Measurements from ENCODE around the gene INPP5D. TPM values are rescaled to one million over a fixed set of nuclear protein-coding genes. Genes with fewer than 3 reads are reported as not detected.
A peak's percentile ranks its signal among the peaks of the same experiment; 100 is the strongest.
"Not testable (repeated sequence)": the region's sequence is repeated elsewhere in the genome, so short reads cannot be mapped to it uniquely, and the experiment has no call there.

Gene INPP5D
- total RNA-seq, 2 experiments from 2014 or later: 157 to 163 TPM

DNA sequence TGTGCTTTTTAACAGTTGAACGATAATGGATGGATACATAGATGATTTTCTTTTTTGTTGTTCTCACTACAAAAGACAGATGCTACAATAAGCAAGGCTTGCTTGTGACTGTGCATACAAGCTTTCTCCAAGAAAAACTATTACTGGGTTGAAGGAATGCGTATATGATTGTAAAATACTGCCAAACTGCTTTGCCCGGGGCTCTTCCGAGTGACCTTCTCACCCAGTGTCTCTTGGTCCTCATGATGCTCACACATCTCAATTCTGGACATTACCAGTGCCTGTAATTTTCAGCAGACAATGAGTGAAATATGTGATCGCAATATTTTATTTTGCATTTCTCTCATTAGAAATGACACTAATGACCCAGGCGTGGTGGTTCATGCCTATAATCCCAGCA lies 35.9 kb downstream of the INPP5D start:
- Mint-ChIP-seq H3K27me3 (no peaks in the 10 kb centered on the region), H3K36me3 (ENCODE audit: low read depth) (peaks cover 78% of the 10 kb centered on the region), H3K4me1 (peaks cover 61% of the 10 kb centered on the region), H3K27ac (no peak overlapping the region), H3K9me3 (no peaks in the 10 kb centered on the region), H3K4me3 (no peak overlapping the region)
- ChIA-PET CTCF (interaction anchor here (0.7 kb wide), 1 partner anchor 130 kb away, joined by 3 read pairs; no protein-coding TSS in a partner anchor), POLR2A (interaction anchor here (0.6 kb wide), 1 partner anchor 300 kb away, joined by 3 read pairs; no protein-coding TSS in a partner anchor)
- DNase-seq: no peak

- CTCF ChIA-PET: interaction anchor here (0.7 to 2.6 kb wide), 4 partner anchors 16 to 152 kb away, joined by 3 to 9 read pairs (median 3); partner anchors contain the start of genes ATG16L1 and INPP5D
- Mint-ChIP-seq H3K4me3 (no peak overlapping the region), H3K27me3 (no peaks in the 10 kb centered on the region), H3K27ac (no peak overlapping the region), H3K9me3 (no peaks in the 10 kb centered on the region), H3K36me3 (ENCODE audit: low read depth) (peaks cover 69% of the 10 kb centered on the region), H3K4me1 (peaks cover 59% of the 10 kb centered on the region)
- DNase-seq: no peak
- POLR2A ChIA-PET: interaction anchor here (1.9 kb wide), 1 partner anchor 9 kb away, joined by 6 read pairs; no protein-coding TSS in a partner anchor
Measured at GRCh38 chr2:233098618-233099017, 38.5 kb downstream of the INPP5D start.

GRCh38 chr2:233099820-233100191 lies 39.7 kb downstream of the INPP5D start:
- POLR2A ChIA-PET: interaction anchor here (0.9 to 1.9 kb wide), 6 partner anchors 10 to 39 kb away, joined by 3 to 7 read pairs (median 5); partner anchors contain the start of gene INPP5D
- CTCF ChIA-PET: interaction anchor here (2.6 kb wide), 1 partner anchor 151 kb away, joined by 9 read pairs; the partner anchor contains the start of gene ATG16L1
- H3K27ac Mint-ChIP-seq, H3K9me3 Mint-ChIP-seq, DNase-seq, H3K27me3 Mint-ChIP-seq, H3K4me3 Mint-ChIP-seq: not testable (repeated sequence)
- Mint-ChIP-seq H3K4me1 (peaks cover 57% of the 10 kb centered on the region), H3K36me3 (ENCODE audit: low read depth) (peaks cover 67% of the 10 kb centered on the region)

- Mint-ChIP-seq H3K4me3 (no peak overlapping the region), H3K27me3 (no peaks in the 10 kb centered on the region), H3K27ac (peak overlapping the region; percentile 53), H3K4me1 (peaks cover 57% of the 10 kb centered on the region), H3K36me3 (ENCODE audit: low read depth) (peaks cover 70% of the 10 kb centered on the region), H3K9me3 (no peaks in the 10 kb centered on the region)
- POLR2A ChIA-PET: interaction anchor here (0.9 to 2.2 kb wide), 10 partner anchors 11 to 66 kb away, joined by 3 to 7 read pairs (median 4); partner anchors contain the start of gene INPP5D
- CTCF ChIA-PET: interaction anchor here (0.6 to 2.6 kb wide), 4 partner anchors 24 to 151 kb away, joined by 3 to 9 read pairs (median 5); partner anchors contain the start of genes ATG16L1 and INPP5D
- peak; percentile 52 for DNase-seq
Measured at GRCh38 chr2:233100192-233100998, 40.3 kb downstream of the INPP5D start.

DNA sequence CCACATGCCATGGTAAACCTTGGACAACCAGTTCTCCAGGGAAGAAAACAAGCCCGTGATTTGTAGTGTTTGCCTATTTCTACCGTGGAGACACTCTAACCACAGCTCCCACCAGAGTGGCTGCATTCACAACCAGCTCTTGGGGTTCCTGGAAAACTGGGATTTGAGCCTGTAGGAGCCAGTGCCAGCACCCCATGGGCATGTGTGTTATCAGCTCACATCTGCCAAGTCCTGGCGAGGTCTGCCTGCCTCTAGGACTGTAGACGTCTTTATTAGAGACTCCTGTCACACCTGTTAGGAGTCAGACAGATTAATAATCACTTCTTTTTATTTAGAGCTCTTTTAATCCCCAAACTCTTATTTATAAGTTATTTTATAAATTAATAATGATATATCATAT lies 41.0 kb downstream of the INPP5D start:
- peak overlapping the region; percentile 53 for H3K27ac Mint-ChIP-seq
- H3K9me3 Mint-ChIP-seq: no peaks in the 10 kb centered on the region
- H3K27me3 Mint-ChIP-seq: no peaks in the 10 kb centered on the region
- peaks cover 76% of the 10 kb centered on the region for H3K36me3 Mint-ChIP-seq (ENCODE audit: low read depth)
- ChIA-PET POLR2A (interaction anchor here (0.8 to 2.2 kb wide), 10 partner anchors 11 to 150 kb away, joined by 3 to 9 read pairs (median 3); partner anchors contain the start of genes ATG16L1 and INPP5D), CTCF (interaction anchor here (0.6 to 1.6 kb wide), 4 partner anchors 25 to 130 kb away, joined by 3 to 5 read pairs (median 4); partner anchors contain the start of gene INPP5D)
- H3K4me3 Mint-ChIP-seq: no peak overlapping the region
- peaks cover 57% of the 10 kb centered on the region for H3K4me1 Mint-ChIP-seq
- no peak for DNase-seq

- H3K4me1 Mint-ChIP-seq: peaks cover 57% of the 10 kb centered on the region
- no peaks in the 10 kb centered on the region for H3K27me3 Mint-ChIP-seq
- H3K27ac Mint-ChIP-seq: no peak overlapping the region
- H3K36me3 Mint-ChIP-seq (ENCODE audit: low read depth): peaks cover 75% of the 10 kb centered on the region
- ChIA-PET POLR2A (interaction anchor here (0.8 to 2.2 kb wide), 5 partner anchors 19 to 150 kb away, joined by 3 to 9 read pairs (median 3); partner anchors contain the start of genes ATG16L1 and INPP5D), CTCF (interaction anchor here (0.6 to 1.6 kb wide), 3 partner anchors 25 to 129 kb away, joined by 3 to 5 read pairs (median 3); no protein-coding TSS in a partner anchor)
- H3K4me3 Mint-ChIP-seq: no peak overlapping the region
- H3K9me3 Mint-ChIP-seq: no peaks in the 10 kb centered on the region
- DNase-seq: no peak
Measured at GRCh38 chr2:233101816-233102215, 41.7 kb downstream of the INPP5D start.

DNA sequence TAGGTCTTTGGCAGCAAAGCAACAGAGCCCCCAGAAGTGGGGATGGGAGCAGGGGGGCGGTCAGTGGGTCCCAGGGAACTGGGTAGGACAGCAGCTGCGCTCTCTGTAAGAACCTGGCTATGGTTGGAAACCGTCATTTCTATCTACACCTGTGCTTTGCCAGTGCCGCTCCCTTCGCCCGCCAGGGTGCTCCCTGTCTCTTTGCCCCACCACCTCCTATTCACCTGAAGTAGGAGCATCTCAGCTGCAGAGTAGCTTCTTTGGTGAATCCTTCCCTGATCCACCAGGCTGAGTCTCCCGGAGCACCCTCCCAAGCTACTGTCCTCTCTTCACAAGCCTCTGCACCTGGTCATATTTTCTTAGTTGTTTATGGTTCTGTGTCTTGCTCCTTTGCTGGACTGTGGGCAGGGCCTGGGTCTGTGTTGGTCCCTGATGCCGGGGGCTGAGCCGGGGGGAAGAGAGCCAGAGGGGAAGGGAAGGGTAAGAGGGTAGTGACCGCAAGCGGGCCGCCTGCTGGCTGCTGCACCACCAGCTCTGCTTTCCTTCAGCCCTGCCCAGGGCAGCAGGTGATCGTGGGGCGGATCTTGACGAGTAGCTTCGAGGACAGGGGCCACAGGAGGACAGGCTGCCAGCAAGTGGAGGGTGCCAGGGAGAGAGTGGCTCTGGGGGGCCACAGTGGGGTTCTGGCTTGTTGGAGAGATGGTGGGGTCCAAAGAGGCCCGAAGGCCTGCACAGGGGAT lies 45.2 kb downstream of the INPP5D start:
- Mint-ChIP-seq H3K36me3 (ENCODE audit: low read depth) (peaks cover 48% of the 10 kb centered on the region), H3K4me1 (peaks cover 41% of the 10 kb centered on the region), H3K27ac (no peak overlapping the region), H3K9me3 (no peaks in the 10 kb centered on the region), H3K4me3 (no peak overlapping the region), H3K27me3 (no peaks in the 10 kb centered on the region)
- CTCF ChIA-PET: no interaction called here
- no peak for DNase-seq
- POLR2A ChIA-PET: interaction anchor here (1.0 to 2.0 kb wide), 2 partner anchors 23 to 31 kb away, joined by 3 to 6 read pairs; no protein-coding TSS in a partner anchor

DNA sequence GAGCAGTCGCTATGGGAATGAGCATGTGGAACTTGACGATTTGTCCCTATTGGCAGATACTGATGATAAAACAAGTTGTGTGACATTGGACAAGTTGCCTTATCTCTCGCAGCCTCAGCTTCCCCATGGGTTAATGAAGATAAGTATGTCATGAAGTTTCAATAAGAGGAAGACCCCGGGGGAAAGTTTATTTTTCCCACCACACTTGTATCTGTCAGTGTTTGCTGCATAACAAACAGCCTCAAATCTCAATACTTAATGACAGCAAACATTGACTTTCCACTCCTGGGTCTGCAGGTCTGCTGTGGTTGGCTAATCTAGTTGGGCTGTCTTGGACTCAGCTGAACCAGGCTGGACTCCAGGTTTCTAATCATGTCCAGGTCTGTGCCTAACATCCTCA lies 45.8 kb downstream of the INPP5D start:
- H3K36me3 Mint-ChIP-seq (ENCODE audit: low read depth): peaks cover 42% of the 10 kb centered on the region
- no peak overlapping the region for H3K4me3 Mint-ChIP-seq
- POLR2A ChIA-PET: no interaction called here
- no peak overlapping the region for H3K27ac Mint-ChIP-seq
- no peaks in the 10 kb centered on the region for H3K9me3 Mint-ChIP-seq
- CTCF ChIA-PET: no interaction called here
- peaks cover 35% of the 10 kb centered on the region for H3K4me1 Mint-ChIP-seq
- no peaks in the 10 kb centered on the region for H3K27me3 Mint-ChIP-seq
- no peak for DNase-seq

GRCh38 chr2:233107011-233107410 lies 46.9 kb downstream of the INPP5D start:
- H3K9me3 Mint-ChIP-seq: no peaks in the 10 kb centered on the region
- H3K27ac Mint-ChIP-seq: no peak overlapping the region
- peaks cover 34% of the 10 kb centered on the region for H3K4me1 Mint-ChIP-seq

GRCh38 chr2:233107831-233108300 lies 47.7 kb downstream of the INPP5D start:
- no peaks in the 10 kb centered on the region for H3K27me3 Mint-ChIP-seq
- POLR2A ChIA-PET: interaction anchor here (1.1 to 1.8 kb wide), 3 partner anchors 10 to 47 kb away, joined by 3 read pairs; no protein-coding TSS in a partner anchor
- CTCF ChIA-PET: interaction anchor here (0.5 kb wide), 1 partner anchor 79 kb away, joined by 3 read pairs; no protein-coding TSS in a partner anchor
- no peaks in the 10 kb centered on the region for H3K9me3 Mint-ChIP-seq
- peaks cover 31% of the 10 kb centered on the region for H3K36me3 Mint-ChIP-seq (ENCODE audit: low read depth)
- H3K27ac Mint-ChIP-seq: no peak overlapping the region
- no peak overlapping the region for H3K4me3 Mint-ChIP-seq
- H3K4me1 Mint-ChIP-seq: peaks cover 31% of the 10 kb centered on the region
- no peak for DNase-seq

More at GRCh38 chr2:233107011-233107410, 46.9 kb downstream of the INPP5D start:
- Mint-ChIP-seq H3K27me3 (no peaks in the 10 kb centered on the region), H3K4me3 (no peak overlapping the region), H3K36me3 (ENCODE audit: low read depth) (peaks cover 37% of the 10 kb centered on the region)
- ChIA-PET CTCF (no interaction called here), POLR2A (no interaction called here)
- DNase-seq: no peak

GRCh38 chr2:233108611-233109490 lies 48.7 kb downstream of the INPP5D start:
- Mint-ChIP-seq H3K27me3 (no peaks in the 10 kb centered on the region), H3K36me3 (ENCODE audit: low read depth) (peaks cover 30% of the 10 kb centered on the region), H3K9me3 (no peaks in the 10 kb centered on the region), H3K4me1 (peaks cover 34% of the 10 kb centered on the region), H3K27ac (peak overlapping the region; percentile 6), H3K4me3 (no peak overlapping the region)
- CTCF ChIA-PET: interaction anchor here (0.5 kb wide), 1 partner anchor 80 kb away, joined by 3 read pairs; no protein-coding TSS in a partner anchor
- DNase-seq: no peak
- POLR2A ChIA-PET: interaction anchor here (1.0 to 1.8 kb wide), 4 partner anchors 9 to 48 kb away, joined by 3 read pairs; no protein-coding TSS in a partner anchor
